ENCODE data around the gene ESR2.

- TF ChIP-seq CTCF (IDR thresholded peaks at IDR 0.05; ENCODE audit: insufficient read depth, low read depth, low read length) (no peak), EZH2 (IDR thresholded peaks at IDR 0.05; ENCODE audit: insufficient read depth, low read length) (no peak)
Measured at GRCh38 chr14:64178814-64179213, 115.4 kb downstream of the ESR2 start.

Measured in astrocyte (in vitro differentiated cells and primary cell).